K562 (cell line): ENCODE data around the gene AHI1. TPM values are rescaled to one million over a fixed set of nuclear protein-coding genes. Genes with fewer than 3 reads are reported as not detected.

Experiments
- ARID4B ChIP-seq: sonication (generic); formaldehyde crosslinking; IDR thresholded peaks from 2 replicates; pipeline ENCODE4 v1.8.0; 2022; ENCODE audit warnings: mild to moderate bottlenecking, missing genetic modification reagents
- CBX3 ChIP-seq, 2 experiments: IDR thresholded peaks; 1 replicate in 1 of 2; 2 replicates in 1 of 2; pipeline ENCODE4 v1.6.1; 2012; ENCODE audit warnings: inconsistent platforms in 2 of 2, low read length in 2 of 2, borderline replicate concordance in 1 of 2, control low read depth in 1 of 2
- CTBP1 ChIP-seq: fragments of 450-650 bp; IDR thresholded peaks from 2 replicates; pipeline ENCODE4 v1.6.1; 2016; ENCODE audit warnings: borderline replicate concordance
- CUX1 ChIP-seq: fragments of 200-800 bp; sonication (Bioruptor generic); IDR thresholded peaks from 2 replicates; pipeline ENCODE4 v1.6.1; 2016; ENCODE audit warnings: missing genetic modification characterization, missing compliant biosample characterization
- NCOR1 ChIP-seq: fragments of 450-650 bp; IDR thresholded peaks from 2 replicates; pipeline ENCODE4 v1.6.1; 2016; ENCODE audit warnings: mild to moderate bottlenecking, moderate library complexity
- NONO ChIP-seq, 2 experiments: fragments of 200-400 bp in 1 of 2; fragments of 450-650 bp in 1 of 2; formaldehyde crosslinking in 1 of 2; IDR thresholded peaks; 2 replicates each; pipeline ENCODE4 v1.6.1; 2017; ENCODE audit warnings: low read depth in 2 of 2, mild to moderate bottlenecking in 2 of 2, moderate library complexity in 2 of 2, low read length in 1 of 2
- PTTG1 ChIP-seq: fragments of 450-650 bp; IDR thresholded peaks from 2 replicates; pipeline ENCODE4 v1.6.1; 2016; ENCODE audit warnings: low read depth, mild to moderate bottlenecking, missing genetic modification characterization, missing compliant biosample characterization
- RERE ChIP-seq: sonication (generic); formaldehyde crosslinking; IDR thresholded peaks from 2 replicates; pipeline ENCODE4 v1.8.0; 2023; ENCODE audit warnings: missing genetic modification reagents, mild to moderate bottlenecking, borderline replicate concordance
- TAF7 ChIP-seq: fragments of 450-650 bp; IDR thresholded peaks from 2 replicates; pipeline ENCODE4 v1.6.1; 2016; ENCODE audit warnings: missing genetic modification characterization, missing compliant biosample characterization
- TARDBP ChIP-seq: fragments of 450-650 bp; IDR thresholded peaks from 2 replicates; pipeline ENCODE4 v1.6.1; 2016
- ZNF12 ChIP-seq: sonication (generic); formaldehyde crosslinking; IDR thresholded peaks from 2 replicates; pipeline ENCODE4 v1.4.0; 2020; ENCODE audit warnings: mild to moderate bottlenecking, missing genetic modification reagents
- polyA plus RNA-seq, 8 experiments: library from polyadenylated mRNA; depleted of rRNA in 4 of 8; stranded (reverse) in 5 of 8; unstranded in 3 of 8; fragments of >200 nt; fragmentation: Nextera tagmentation in 2 of 8; fragmentation: Illumina TruSeq in 1 of 8; extraction: Ambion mirVana in 2 of 8; extraction: Trizol in 1 of 8; gene quantifications; 2 replicates each; pipeline versions ENCODE4 v1.2.1 to v1.2.3, GENCODE V29; 2011 to 2014; ENCODE audit warnings: inconsistent platforms in 1 of 8, missing spikeins in 1 of 8
- total RNA-seq, 7 experiments: library from RNA; depleted of rRNA in 6 of 7; stranded (reverse); fragments of >200 nt in 6 of 7; fragmentation: Illumina TruSeq in 2 of 7; extraction: Trizol in 2 of 7; gene quantifications; 2 replicates each; pipeline versions ENCODE4 v1.2.1 to v1.2.3, GENCODE V29; 2011 to 2021; ENCODE audit warnings: low replicate concordance in 1 of 7

The AHI1 gene
- total and polyA plus RNA-seq, 9 of the 15 experiments (the other 6 are each of a cell fraction or from before 2014, with no cell fraction given), result 24.7 to 54.9 (median 32.2) TPM

GRCh38 chr6:135497412-135498184, at the start of gene AHI1 (continued):
- TF ChIP-seq RERE (CRISPR knock-in tag) (peak; percentile 55; the same call in 1 of the 2 replicates), ARID4B (CRISPR knock-in tag) (peak; percentile 99), TAF7 (tag) (peak; percentile 71; the same call in 1 of the 2 replicates), TARDBP (peak; percentile 89; the same call in 1 of the 2 replicates), NCOR1 (peak; percentile 43; the same call in 1 of the 2 replicates), CUX1 (CRISPR knock-in tag) (no peak), ZNF12 (CRISPR knock-in tag) (peak; percentile 4; the same call in 1 of the 2 replicates), CTBP1 (peak; percentile 98), CBX3 (IDR thresholded peaks at IDR 0.05; ENCODE audit: borderline replicate concordance in 1 of 2, low read length in 2 of 2) (peak in 1 of 2 experiments; percentile 79; a peak in 1 of 3 replicates), NONO (IDR thresholded peaks at IDR 0.05; ENCODE audit: low read depth in 2 of 2, low read length in 1 of 2) (peak; percentile 63 to 94), PTTG1 (tag) (no peak)
